Measurements from ENCODE around the gene DIABLO.

DIABLO gene

DNA sequence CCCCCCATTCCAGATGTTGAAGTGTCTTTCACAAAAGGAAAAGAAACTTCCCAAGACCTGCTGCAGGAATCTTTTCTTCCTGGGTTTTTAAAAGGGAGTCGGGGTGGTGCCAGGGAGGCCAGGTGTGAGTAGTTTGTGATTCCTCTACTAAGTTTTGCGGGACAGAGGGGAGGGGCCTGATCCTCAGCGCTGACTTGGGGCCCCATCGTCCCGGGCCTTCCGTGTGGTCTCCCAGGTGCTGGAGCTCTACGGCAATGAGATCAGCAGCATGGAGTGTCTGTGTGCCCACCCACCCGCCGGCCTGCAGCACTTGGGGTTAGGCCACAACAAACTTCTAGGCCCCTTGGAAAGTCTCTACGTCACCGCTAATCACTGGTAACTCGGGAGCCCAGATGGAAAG lies 38.4 kb downstream of the DIABLO start:
- peaks cover 2% of the 10 kb centered on the region for H3K9me3 ChIP-seq (ENCODE audit: insufficient read depth, low read depth, low read length)
- peaks cover 0 to 3% of the 10 kb centered on the region in 2 experiments for H3K4me1 ChIP-seq (ENCODE audit: control insufficient read depth in 1 of 2, insufficient read depth in 2 of 2, low read length in 2 of 2)
- H3K36me3 ChIP-seq (ENCODE audit: control insufficient read depth in 1 of 2, insufficient read depth in 2 of 2, low read length in 2 of 2): no peaks in the 10 kb centered on the region
- H3K27ac ChIP-seq (ENCODE audit: low read depth, low read length): no peak overlapping the region
- no peak overlapping the region for H3K18ac ChIP-seq (ENCODE audit: low read length)
- H3K9ac ChIP-seq (ENCODE audit: low read length): no peak overlapping the region
- no peaks in the 10 kb centered on the region for H3K79me1 ChIP-seq (ENCODE audit: low read length)
- H2AK5ac ChIP-seq (ENCODE audit: low read length): no peak overlapping the region
- peaks cover 2% of the 10 kb centered on the region for H3K79me2 ChIP-seq (ENCODE audit: control insufficient read depth, insufficient read depth, low read length, poor library complexity)
- H3K4ac ChIP-seq (ENCODE audit: low read depth, low read length): no peak overlapping the region
- no peak overlapping the region for H3K14ac ChIP-seq (ENCODE audit: low read length)
- no peak overlapping the region for H2BK120ac ChIP-seq (ENCODE audit: insufficient read depth, low read length, poor library complexity)
- H4K91ac ChIP-seq (ENCODE audit: low read depth, low read length): no peak overlapping the region
- H3K23ac ChIP-seq (ENCODE audit: low read length): no peak overlapping the region
- no peak for DNase-seq
- H3K4me3 ChIP-seq (ENCODE audit: low read depth, low read length): no peak overlapping the region
- no peaks in the 10 kb centered on the region for H3K27me3 ChIP-seq (ENCODE audit: insufficient read depth, low read length)
- H2BK5ac ChIP-seq (ENCODE audit: low read depth, low read length, poor library complexity): no peak overlapping the region
- no peak overlapping the region for H4K8ac ChIP-seq (ENCODE audit: low read depth, low read length)
- no peak overlapping the region for H2AFZ ChIP-seq (ENCODE audit: insufficient read depth, low read length, poor library complexity)
- H3K4me2 ChIP-seq (ENCODE audit: low read length): no peak overlapping the region
- WGBS (ENCODE audit: extremely low coverage, insufficient coverage, insufficient read length): no CpG with 5 or more reads among the region's 12 CpGs
- H4K12ac ChIP-seq (ENCODE audit: low read depth, low read length): no peak overlapping the region
- no peak overlapping the region for H2BK12ac ChIP-seq (ENCODE audit: low read length)

DNA sequence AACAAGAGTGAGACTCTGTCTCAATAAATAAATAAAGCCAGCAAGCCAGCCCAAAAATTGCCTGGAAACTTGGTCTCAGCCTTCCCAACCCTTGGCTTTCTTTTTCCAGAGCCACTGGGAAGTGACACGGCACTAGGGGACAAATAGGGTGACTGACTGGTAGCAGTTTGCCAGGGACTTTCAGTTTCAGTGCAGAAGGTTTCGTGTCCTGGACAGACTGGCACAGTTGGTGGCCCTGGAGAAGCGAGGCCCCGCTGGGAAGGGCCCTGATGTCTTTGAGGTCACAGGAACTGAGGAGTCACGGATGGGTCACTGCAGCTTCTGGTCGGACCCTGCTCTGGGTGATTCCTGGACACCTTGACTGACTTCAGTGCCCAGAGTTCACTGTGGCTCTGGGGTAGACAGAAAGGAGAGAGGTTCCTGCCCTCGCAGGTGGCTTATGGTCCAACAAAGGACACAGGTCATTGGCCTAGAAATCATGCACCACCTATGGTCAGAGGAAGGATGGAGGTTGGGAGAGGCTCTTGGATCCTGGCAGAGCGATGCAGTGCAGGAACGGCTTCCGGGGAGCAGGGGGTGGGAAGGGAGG lies 40.3 kb downstream of the DIABLO start:
- H2BK12ac ChIP-seq (ENCODE audit: low read length): no peak overlapping the region
- no peak overlapping the region for H4K8ac ChIP-seq (ENCODE audit: low read depth, low read length)
- no peaks in the 10 kb centered on the region for H3K79me1 ChIP-seq (ENCODE audit: low read length)
- H3K9me3 ChIP-seq (ENCODE audit: insufficient read depth, low read depth, low read length): peaks cover 2% of the 10 kb centered on the region
- H4K12ac ChIP-seq (ENCODE audit: low read depth, low read length): no peak overlapping the region
- H3K4me1 ChIP-seq (ENCODE audit: control insufficient read depth in 1 of 2, insufficient read depth in 2 of 2, low read length in 2 of 2): peaks cover 0 to 3% of the 10 kb centered on the region in 2 experiments
- no peak overlapping the region for H2AFZ ChIP-seq (ENCODE audit: insufficient read depth, low read length, poor library complexity)
- no peak overlapping the region for H3K27ac ChIP-seq (ENCODE audit: low read depth, low read length)
- H3K27me3 ChIP-seq (ENCODE audit: insufficient read depth, low read length): no peaks in the 10 kb centered on the region
- no peak overlapping the region for H3K14ac ChIP-seq (ENCODE audit: low read length)
- H3K79me2 ChIP-seq (ENCODE audit: control insufficient read depth, insufficient read depth, low read length, poor library complexity): peaks cover 2% of the 10 kb centered on the region
- no peak for DNase-seq
- no peak overlapping the region for H3K4me3 ChIP-seq (ENCODE audit: low read depth, low read length)
- no peak overlapping the region for H3K23ac ChIP-seq (ENCODE audit: low read length)
- H3K36me3 ChIP-seq (ENCODE audit: control insufficient read depth in 1 of 2, insufficient read depth in 2 of 2, low read length in 2 of 2): no peaks in the 10 kb centered on the region
- H2BK5ac ChIP-seq (ENCODE audit: low read depth, low read length, poor library complexity): no peak overlapping the region
- H4K91ac ChIP-seq (ENCODE audit: low read depth, low read length): no peak overlapping the region
- no peak overlapping the region for H3K4ac ChIP-seq (ENCODE audit: low read depth, low read length)
- no peak overlapping the region for H3K18ac ChIP-seq (ENCODE audit: low read length)
- no peak overlapping the region for H3K4me2 ChIP-seq (ENCODE audit: low read length)
- no peak overlapping the region for H2BK120ac ChIP-seq (ENCODE audit: insufficient read depth, low read length, poor library complexity)
- no peak overlapping the region for H2AK5ac ChIP-seq (ENCODE audit: low read length)
- WGBS (ENCODE audit: extremely low coverage, insufficient coverage, insufficient read length): no CpG with 5 or more reads among the region's 10 CpGs
- no peak overlapping the region for H3K9ac ChIP-seq (ENCODE audit: low read length)

DNA sequence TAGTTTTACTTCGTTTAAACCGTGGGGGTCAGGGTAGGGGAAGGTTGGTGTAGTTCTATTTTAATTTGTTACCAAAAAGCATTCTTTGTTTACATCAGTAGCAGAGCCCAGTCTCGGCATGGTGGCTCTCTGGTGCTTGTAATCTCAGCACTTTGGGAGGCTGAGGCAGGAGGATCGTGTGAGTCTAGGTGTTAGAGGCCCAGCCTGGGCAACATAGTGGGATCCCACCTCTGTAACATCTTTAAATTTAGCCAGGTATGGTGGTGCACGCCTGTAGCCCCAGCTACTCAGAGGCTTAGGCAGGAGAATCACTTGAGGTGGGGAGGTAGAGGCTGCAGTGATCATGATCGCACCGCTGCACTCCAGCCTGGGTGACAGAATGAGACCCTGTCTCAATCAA lies 40.8 kb downstream of the DIABLO start:
- H4K12ac ChIP-seq (ENCODE audit: low read depth, low read length): no peak overlapping the region
- H4K8ac ChIP-seq (ENCODE audit: low read depth, low read length): no peak overlapping the region
- no peak overlapping the region for H3K18ac ChIP-seq (ENCODE audit: low read length)
- H3K23ac ChIP-seq (ENCODE audit: low read length): no peak overlapping the region
- H3K14ac ChIP-seq (ENCODE audit: low read length): no peak overlapping the region
- H3K4ac ChIP-seq (ENCODE audit: low read depth, low read length): no peak overlapping the region
- H3K79me2 ChIP-seq (ENCODE audit: control insufficient read depth, insufficient read depth, low read length, poor library complexity): peaks cover 2% of the 10 kb centered on the region
- H2AFZ ChIP-seq (ENCODE audit: insufficient read depth, low read length, poor library complexity): no peak overlapping the region
- H3K9ac ChIP-seq (ENCODE audit: low read length): no peak overlapping the region
- no peaks in the 10 kb centered on the region for H3K79me1 ChIP-seq (ENCODE audit: low read length)
- no peak overlapping the region for H2BK5ac ChIP-seq (ENCODE audit: low read depth, low read length, poor library complexity)
- no peaks in the 10 kb centered on the region for H3K27me3 ChIP-seq (ENCODE audit: insufficient read depth, low read length)
- no peak overlapping the region for H2BK12ac ChIP-seq (ENCODE audit: low read length)
- H2BK120ac ChIP-seq (ENCODE audit: insufficient read depth, low read length, poor library complexity): no peak overlapping the region
- peaks cover 2% of the 10 kb centered on the region for H3K9me3 ChIP-seq (ENCODE audit: insufficient read depth, low read depth, low read length)
- no peak for DNase-seq
- H3K4me3 ChIP-seq (ENCODE audit: low read depth, low read length): no peak overlapping the region
- no peak overlapping the region for H2AK5ac ChIP-seq (ENCODE audit: low read length)
- H3K4me1 ChIP-seq (ENCODE audit: control insufficient read depth in 1 of 2, insufficient read depth in 2 of 2, low read length in 2 of 2): peaks cover 0 to 3% of the 10 kb centered on the region in 2 experiments
- no peak overlapping the region for H3K27ac ChIP-seq (ENCODE audit: low read depth, low read length)
- no peak overlapping the region for H4K91ac ChIP-seq (ENCODE audit: low read depth, low read length)
- WGBS (ENCODE audit: extremely low coverage, insufficient coverage, insufficient read length): no CpG with 5 or more reads among the region's 7 CpGs
- no peak overlapping the region for H3K4me2 ChIP-seq (ENCODE audit: low read length)
- H3K36me3 ChIP-seq (ENCODE audit: control insufficient read depth in 1 of 2, insufficient read depth in 2 of 2, low read length in 2 of 2): no peaks in the 10 kb centered on the region

GRCh38 chr12:122184517-122184916 lies 41.3 kb downstream of the DIABLO start:
- no peak for DNase-seq
- Histone ChIP-seq H3K36me3 (ENCODE audit: control insufficient read depth in 1 of 2, insufficient read depth in 2 of 2, low read length in 2 of 2) (no peaks in the 10 kb centered on the region), H2BK12ac (ENCODE audit: low read length) (no peak overlapping the region), H3K27me3 (ENCODE audit: insufficient read depth, low read length) (no peaks in the 10 kb centered on the region), H3K4me2 (ENCODE audit: low read length) (no peak overlapping the region), H3K4me3 (ENCODE audit: low read depth, low read length) (no peak overlapping the region), H3K27ac (ENCODE audit: low read depth, low read length) (no peak overlapping the region), H3K18ac (ENCODE audit: low read length) (no peak overlapping the region), H3K4ac (ENCODE audit: low read depth, low read length) (no peak overlapping the region), H4K12ac (ENCODE audit: low read depth, low read length) (no peak overlapping the region), H3K4me1 (ENCODE audit: control insufficient read depth in 1 of 2, insufficient read depth in 2 of 2, low read length in 2 of 2) (peaks cover 0 to 3% of the 10 kb centered on the region in 2 experiments), H2AFZ (ENCODE audit: insufficient read depth, low read length, poor library complexity) (no peak overlapping the region), H3K79me2 (ENCODE audit: control insufficient read depth, insufficient read depth, low read length, poor library complexity) (peaks cover 2% of the 10 kb centered on the region), H3K79me1 (ENCODE audit: low read length) (no peaks in the 10 kb centered on the region), H3K14ac (ENCODE audit: low read length) (no peak overlapping the region), H3K9ac (ENCODE audit: low read length) (no peak overlapping the region), H4K8ac (ENCODE audit: low read depth, low read length) (no peak overlapping the region), H2BK5ac (ENCODE audit: low read depth, low read length, poor library complexity) (no peak overlapping the region), H3K23ac (ENCODE audit: low read length) (no peak overlapping the region), H2AK5ac (ENCODE audit: low read length) (no peak overlapping the region), H2BK120ac (ENCODE audit: insufficient read depth, low read length, poor library complexity) (no peak overlapping the region), H4K91ac (ENCODE audit: low read depth, low read length) (no peak overlapping the region), H3K9me3 (ENCODE audit: insufficient read depth, low read depth, low read length) (no peaks in the 10 kb centered on the region)
- no CpG with 5 or more reads among the region's 18 CpGs for WGBS (ENCODE audit: extremely low coverage, insufficient coverage, insufficient read length)

All from trophoblast cell (in vitro differentiated cells and primary cell).